SW 1271 (cell line): ENCODE measurements around the gene KANK2.
A peak's percentile ranks its signal among the peaks of the same experiment; 100 is the strongest.
"Not testable (repeated sequence)": the region's sequence is repeated elsewhere in the genome, so short reads cannot be mapped to it uniquely, and the experiment has no call there.

Source experiments
- DNase-seq, 2 experiments: peaks; one replicate each; lab custom pipeline; 2025; lab: John Stamatoyannopoulos, UW

Gene KANK2

GRCh38 chr19:11140023-11140538 is 57.3 kb downstream of the KANK2 start:
- DNase-seq = not testable (repeated sequence)

GRCh38 chr19:11138601-11139300 is 58.6 kb downstream of the KANK2 start:
- peak; percentile 50 to 77 for DNase-seq

GRCh38 chr19:11137542-11138384 is 59.6 kb downstream of the KANK2 start:
- DNase-seq = peak; percentile 80 to 85

GRCh38 chr19:11136400-11137101 is 60.8 kb downstream of the KANK2 start:
- DNase-seq = no peak

GRCh38 chr19:11131471-11131870 is 65.9 kb downstream of the KANK2 start:
- no peak for DNase-seq

- peak in 1 of 2 experiments; percentile 75 for DNase-seq
Observed at GRCh38 chr19:11130824-11131455, 66.4 kb downstream of the KANK2 start.

- DNase-seq = no peak
Observed at GRCh38 chr19:11127905-11128304, 69.4 kb downstream of the KANK2 start.

- peak in 1 of 2 experiments; percentile 36 for DNase-seq
Observed at GRCh38 chr19:11125994-11126685, 71.2 kb downstream of the KANK2 start.

GRCh38 chr19:11124157-11124556 is 73.2 kb downstream of the KANK2 start:
- DNase-seq = not testable (repeated sequence)

GRCh38 chr19:11123114-11123513 is 74.2 kb downstream of the KANK2 start:
- no peak for DNase-seq

GRCh38 chr19:11121963-11122362 is 75.4 kb downstream of the KANK2 start:
- not testable (repeated sequence) for DNase-seq

GRCh38 chr19:11116507-11116906 is 80.8 kb downstream of the KANK2 start:
- DNase-seq = no peak

GRCh38 chr19:11115895-11116446 is 81.4 kb downstream of the KANK2 start:
- DNase-seq = no peak

- no peak for DNase-seq
Observed at GRCh38 chr19:11115042-11115441, 82.3 kb downstream of the KANK2 start.
